ENCODE results near the gene SH3PXD2A.
"Not testable (repeated sequence)": the region's sequence is repeated elsewhere in the genome, so short reads cannot be mapped to it uniquely, and the experiment has no call there.

SH3PXD2A gene

GRCh38 chr10:103736044-103736443 lies 119.3 kb downstream of the SH3PXD2A start:
- H3K36me3 ChIP-seq (ENCODE audit: control insufficient read depth in 2 of 2, insufficient read depth in 2 of 2, low read length in 2 of 2) = peaks cover 13 to 16% of the 10 kb centered on the region in 2 donors
- no peaks in the 10 kb centered on the region for H3K9me3 ChIP-seq (ENCODE audit: control insufficient read depth in 2 of 2, low read length in 2 of 2)
- H3K4me1 ChIP-seq (ENCODE audit: control insufficient read depth in 2 of 2, insufficient read depth in 2 of 2, low read length in 2 of 2) = peaks cover 10 to 24% of the 10 kb centered on the region in 2 donors
- H3K4me3 ChIP-seq (ENCODE audit: low read length in 2 of 2) = no peak overlapping the region
- H3K27ac ChIP-seq (ENCODE audit: low read depth in 2 of 2, low read length in 2 of 2) = no peak overlapping the region
- no peaks in the 10 kb centered on the region for H3K27me3 ChIP-seq (ENCODE audit: control insufficient read depth in 2 of 2, insufficient read depth in 2 of 2, low read length in 2 of 2)
- no peak overlapping the region for H3K9ac ChIP-seq (ENCODE audit: low read depth in 1 of 2, low read length in 2 of 2)

GRCh38 chr10:103734731-103735130 lies 120.6 kb downstream of the SH3PXD2A start:
- no peak overlapping the region for H3K9ac ChIP-seq (ENCODE audit: low read depth in 1 of 2, low read length in 2 of 2)
- H3K27me3 ChIP-seq (ENCODE audit: control insufficient read depth in 2 of 2, insufficient read depth in 2 of 2, low read length in 2 of 2) = no peaks in the 10 kb centered on the region
- H3K4me3 ChIP-seq (ENCODE audit: low read length in 2 of 2) = no peak overlapping the region
- H3K4me1 ChIP-seq (ENCODE audit: control insufficient read depth in 2 of 2, insufficient read depth in 2 of 2, low read length in 2 of 2) = peaks cover 4 to 21% of the 10 kb centered on the region in 2 donors
- H3K36me3 ChIP-seq (ENCODE audit: control insufficient read depth in 2 of 2, insufficient read depth in 2 of 2, low read length in 2 of 2) = peaks cover 13 to 19% of the 10 kb centered on the region in 2 donors
- H3K9me3 ChIP-seq (ENCODE audit: control insufficient read depth in 2 of 2, low read length in 2 of 2) = no peaks in the 10 kb centered on the region
- no peak overlapping the region for H3K27ac ChIP-seq (ENCODE audit: low read depth in 2 of 2, low read length in 2 of 2)

GRCh38 chr10:103733045-103733419 lies 122.3 kb downstream of the SH3PXD2A start:
- H3K27ac ChIP-seq (ENCODE audit: low read depth in 2 of 2, low read length in 2 of 2) = no peak overlapping the region

GRCh38 chr10:103732339-103733044 lies 122.9 kb downstream of the SH3PXD2A start:
- H3K36me3 ChIP-seq (ENCODE audit: control insufficient read depth in 2 of 2, insufficient read depth in 2 of 2, low read length in 2 of 2) = peaks cover 10 to 15% of the 10 kb centered on the region in 2 donors
- H3K4me1 ChIP-seq (ENCODE audit: control insufficient read depth in 2 of 2, insufficient read depth in 2 of 2, low read length in 2 of 2) = peaks cover 0 to 11% of the 10 kb centered on the region in 2 donors
- H3K9me3 ChIP-seq (ENCODE audit: control insufficient read depth in 2 of 2, low read length in 2 of 2) = no peaks in the 10 kb centered on the region
- no peak overlapping the region for H3K27ac ChIP-seq (ENCODE audit: low read depth in 2 of 2, low read length in 2 of 2)
- H3K9ac ChIP-seq (ENCODE audit: low read depth in 1 of 2, low read length in 2 of 2) = no peak overlapping the region
- H3K4me3 ChIP-seq (ENCODE audit: low read length in 2 of 2) = no peak overlapping the region
- no peaks in the 10 kb centered on the region for H3K27me3 ChIP-seq (ENCODE audit: control insufficient read depth in 2 of 2, insufficient read depth in 2 of 2, low read length in 2 of 2)

More at GRCh38 chr10:103733045-103733419, 122.3 kb downstream of the SH3PXD2A start:
- peaks cover 0 to 11% of the 10 kb centered on the region in 2 donors for H3K4me1 ChIP-seq (ENCODE audit: control insufficient read depth in 2 of 2, insufficient read depth in 2 of 2, low read length in 2 of 2)
- no peaks in the 10 kb centered on the region for H3K9me3 ChIP-seq (ENCODE audit: control insufficient read depth in 2 of 2, low read length in 2 of 2)
- H3K4me3 ChIP-seq (ENCODE audit: low read length in 2 of 2) = no peak overlapping the region
- no peak overlapping the region for H3K9ac ChIP-seq (ENCODE audit: low read depth in 1 of 2, low read length in 2 of 2)
- H3K36me3 ChIP-seq (ENCODE audit: control insufficient read depth in 2 of 2, insufficient read depth in 2 of 2, low read length in 2 of 2) = peaks cover 13 to 17% of the 10 kb centered on the region in 2 donors
- no peaks in the 10 kb centered on the region for H3K27me3 ChIP-seq (ENCODE audit: control insufficient read depth in 2 of 2, insufficient read depth in 2 of 2, low read length in 2 of 2)

- H3K9ac ChIP-seq (ENCODE audit: low read depth in 1 of 2, low read length in 2 of 2) = no peak overlapping the region
- H3K36me3 ChIP-seq (ENCODE audit: control insufficient read depth in 2 of 2, insufficient read depth in 2 of 2, low read length in 2 of 2) = peaks cover 11 to 18% of the 10 kb centered on the region in 2 donors
- peaks cover 0 to 11% of the 10 kb centered on the region in 2 donors for H3K4me1 ChIP-seq (ENCODE audit: control insufficient read depth in 2 of 2, insufficient read depth in 2 of 2, low read length in 2 of 2)
- no peaks in the 10 kb centered on the region for H3K27me3 ChIP-seq (ENCODE audit: control insufficient read depth in 2 of 2, insufficient read depth in 2 of 2, low read length in 2 of 2)
- no peak overlapping the region for H3K4me3 ChIP-seq (ENCODE audit: low read length in 2 of 2)
- H3K27ac ChIP-seq (ENCODE audit: low read depth in 2 of 2, low read length in 2 of 2) = no peak overlapping the region
- no peaks in the 10 kb centered on the region for H3K9me3 ChIP-seq (ENCODE audit: control insufficient read depth in 2 of 2, low read length in 2 of 2)
Observed at GRCh38 chr10:103731609-103732270, 123.6 kb downstream of the SH3PXD2A start.

GRCh38 chr10:103731026-103731425 lies 124.3 kb downstream of the SH3PXD2A start:
- H3K27ac ChIP-seq (ENCODE audit: low read depth in 2 of 2, low read length in 2 of 2); H3K9me3 ChIP-seq (ENCODE audit: control insufficient read depth in 2 of 2, low read length in 2 of 2); H3K27me3 ChIP-seq (ENCODE audit: control insufficient read depth in 2 of 2, insufficient read depth in 2 of 2, low read length in 2 of 2); H3K4me3 ChIP-seq (ENCODE audit: low read length in 2 of 2); H3K9ac ChIP-seq (ENCODE audit: low read depth in 1 of 2, low read length in 2 of 2): not testable (repeated sequence)
- peaks cover 8 to 19% of the 10 kb centered on the region in 2 donors for H3K36me3 ChIP-seq (ENCODE audit: control insufficient read depth in 2 of 2, insufficient read depth in 2 of 2, low read length in 2 of 2)
- peaks cover 0 to 11% of the 10 kb centered on the region in 2 donors for H3K4me1 ChIP-seq (ENCODE audit: control insufficient read depth in 2 of 2, insufficient read depth in 2 of 2, low read length in 2 of 2)

- H3K9me3 ChIP-seq (ENCODE audit: control insufficient read depth in 2 of 2, low read length in 2 of 2) = no peaks in the 10 kb centered on the region
- H3K4me1 ChIP-seq (ENCODE audit: control insufficient read depth in 2 of 2, insufficient read depth in 2 of 2, low read length in 2 of 2) = peaks cover 0 to 11% of the 10 kb centered on the region in 2 donors
- H3K36me3 ChIP-seq (ENCODE audit: control insufficient read depth in 2 of 2, insufficient read depth in 2 of 2, low read length in 2 of 2) = peaks cover 8 to 18% of the 10 kb centered on the region in 2 donors
- no peak overlapping the region for H3K27ac ChIP-seq (ENCODE audit: low read depth in 2 of 2, low read length in 2 of 2)
- no peak overlapping the region for H3K4me3 ChIP-seq (ENCODE audit: low read length in 2 of 2)
- H3K27me3 ChIP-seq (ENCODE audit: control insufficient read depth in 2 of 2, insufficient read depth in 2 of 2, low read length in 2 of 2) = no peaks in the 10 kb centered on the region
- H3K9ac ChIP-seq (ENCODE audit: low read depth in 1 of 2, low read length in 2 of 2) = no peak overlapping the region
Observed at GRCh38 chr10:103729851-103730250, 125.5 kb downstream of the SH3PXD2A start.

GRCh38 chr10:103727991-103728689 lies 127.2 kb downstream of the SH3PXD2A start:
- H3K9me3 ChIP-seq (ENCODE audit: control insufficient read depth in 2 of 2, low read length in 2 of 2) = no peaks in the 10 kb centered on the region
- H3K27me3 ChIP-seq (ENCODE audit: control insufficient read depth in 2 of 2, insufficient read depth in 2 of 2, low read length in 2 of 2) = no peaks in the 10 kb centered on the region
- H3K36me3 ChIP-seq (ENCODE audit: control insufficient read depth in 2 of 2, insufficient read depth in 2 of 2, low read length in 2 of 2) = peaks cover 15 to 30% of the 10 kb centered on the region in 2 donors
- no peak overlapping the region for H3K27ac ChIP-seq (ENCODE audit: low read depth in 2 of 2, low read length in 2 of 2)
- no peak overlapping the region for H3K9ac ChIP-seq (ENCODE audit: low read depth in 1 of 2, low read length in 2 of 2)
- peaks cover 0 to 17% of the 10 kb centered on the region in 2 donors for H3K4me1 ChIP-seq (ENCODE audit: control insufficient read depth in 2 of 2, insufficient read depth in 2 of 2, low read length in 2 of 2)
- no peak overlapping the region for H3K4me3 ChIP-seq (ENCODE audit: low read length in 2 of 2)

GRCh38 chr10:103727546-103727963 lies 127.8 kb downstream of the SH3PXD2A start:
- peaks cover 21 to 36% of the 10 kb centered on the region in 2 donors for H3K36me3 ChIP-seq (ENCODE audit: control insufficient read depth in 2 of 2, insufficient read depth in 2 of 2, low read length in 2 of 2)
- H3K9me3 ChIP-seq (ENCODE audit: control insufficient read depth in 2 of 2, low read length in 2 of 2) = no peaks in the 10 kb centered on the region
- H3K4me1 ChIP-seq (ENCODE audit: control insufficient read depth in 2 of 2, insufficient read depth in 2 of 2, low read length in 2 of 2) = peaks cover 0 to 11% of the 10 kb centered on the region in 2 donors
- no peak overlapping the region for H3K9ac ChIP-seq (ENCODE audit: low read depth in 1 of 2, low read length in 2 of 2)
- no peaks in the 10 kb centered on the region for H3K27me3 ChIP-seq (ENCODE audit: control insufficient read depth in 2 of 2, insufficient read depth in 2 of 2, low read length in 2 of 2)
- no peak overlapping the region for H3K4me3 ChIP-seq (ENCODE audit: low read length in 2 of 2)
- H3K27ac ChIP-seq (ENCODE audit: low read depth in 2 of 2, low read length in 2 of 2) = no peak overlapping the region

- Histone ChIP-seq H3K9ac (ENCODE audit: low read depth in 1 of 2, low read length in 2 of 2) (no peak overlapping the region), H3K4me1 (ENCODE audit: control insufficient read depth in 2 of 2, insufficient read depth in 2 of 2, low read length in 2 of 2) (peaks cover 0 to 7% of the 10 kb centered on the region in 2 donors), H3K4me3 (ENCODE audit: low read length in 2 of 2) (no peak overlapping the region), H3K27me3 (ENCODE audit: control insufficient read depth in 2 of 2, insufficient read depth in 2 of 2, low read length in 2 of 2) (no peaks in the 10 kb centered on the region), H3K9me3 (ENCODE audit: control insufficient read depth in 2 of 2, low read length in 2 of 2) (no peaks in the 10 kb centered on the region), H3K36me3 (ENCODE audit: control insufficient read depth in 2 of 2, insufficient read depth in 2 of 2, low read length in 2 of 2) (peaks cover 23 to 40% of the 10 kb centered on the region in 2 donors), H3K27ac (ENCODE audit: low read depth in 2 of 2, low read length in 2 of 2) (no peak overlapping the region)
Observed at GRCh38 chr10:103726637-103727036, 128.7 kb downstream of the SH3PXD2A start.

Measured in mucosa of rectum (tissue), 2 donors.